ENCODE results near the gene SH3RF3.

Gene SH3RF3

GRCh38 chr2:109200616-109201464, 71.8 kb downstream of the SH3RF3 start:
- no peak for TF ChIP-seq POLR2AphosphoS5 (IDR thresholded peaks at IDR 0.05; ENCODE audit: low read depth, low read length)

GRCh38 chr2:109201465-109202327, 72.7 kb downstream of the SH3RF3 start:
- no peak for TF ChIP-seq TAF1 (IDR thresholded peaks at IDR 0.05; ENCODE audit: borderline replicate concordance, insufficient read depth, low read length)
- no peak for TF ChIP-seq SIN3A (IDR thresholded peaks at IDR 0.05; ENCODE audit: borderline replicate concordance, insufficient read depth, low read length)
- TF ChIP-seq POLR2AphosphoS5 (IDR thresholded peaks at IDR 0.05; ENCODE audit: low read depth, low read length), result no peak
- TF ChIP-seq REST (IDR thresholded peaks at IDR 0.05; ENCODE audit: insufficient read depth in 1 of 2, low read depth in 2 of 2, low read length in 2 of 2), result no peak
- TF ChIP-seq FOXP2 (optimal IDR thresholded peaks at IDR 0.05; ENCODE audit: borderline replicate concordance, extremely low read depth, extremely low read length, insufficient read depth), result no peak

GRCh38 chr2:109202486-109202885, 73.5 kb downstream of the SH3RF3 start:
- TF ChIP-seq FOXP2 (optimal IDR thresholded peaks at IDR 0.05; ENCODE audit: borderline replicate concordance, extremely low read depth, extremely low read length, insufficient read depth) (no peak), SIN3A (IDR thresholded peaks at IDR 0.05; ENCODE audit: borderline replicate concordance, insufficient read depth, low read length) (no peak), TAF1 (IDR thresholded peaks at IDR 0.05; ENCODE audit: borderline replicate concordance, insufficient read depth, low read length) (no peak), POLR2AphosphoS5 (IDR thresholded peaks at IDR 0.05; ENCODE audit: low read depth, low read length) (no peak), REST (IDR thresholded peaks at IDR 0.05; ENCODE audit: insufficient read depth in 1 of 2, low read depth in 2 of 2, low read length in 2 of 2) (no peak)

GRCh38 chr2:109203246-109204011, 74.4 kb downstream of the SH3RF3 start:
- TF ChIP-seq FOXP2 (optimal IDR thresholded peaks at IDR 0.05; ENCODE audit: borderline replicate concordance, extremely low read depth, extremely low read length, insufficient read depth) (no peak), REST (IDR thresholded peaks at IDR 0.05; ENCODE audit: insufficient read depth in 1 of 2, low read depth in 2 of 2, low read length in 2 of 2) (no peak), TAF1 (IDR thresholded peaks at IDR 0.05; ENCODE audit: borderline replicate concordance, insufficient read depth, low read length) (no peak), POLR2AphosphoS5 (IDR thresholded peaks at IDR 0.05; ENCODE audit: low read depth, low read length) (no peak), SIN3A (IDR thresholded peaks at IDR 0.05; ENCODE audit: borderline replicate concordance, insufficient read depth, low read length) (no peak)

- no peak for TF ChIP-seq SIN3A (IDR thresholded peaks at IDR 0.05; ENCODE audit: borderline replicate concordance, insufficient read depth, low read length)
- no peak for TF ChIP-seq POLR2AphosphoS5 (IDR thresholded peaks at IDR 0.05; ENCODE audit: low read depth, low read length)
- TF ChIP-seq TAF1 (IDR thresholded peaks at IDR 0.05; ENCODE audit: borderline replicate concordance, insufficient read depth, low read length), result no peak
- no peak for TF ChIP-seq FOXP2 (optimal IDR thresholded peaks at IDR 0.05; ENCODE audit: borderline replicate concordance, extremely low read depth, extremely low read length, insufficient read depth)
- TF ChIP-seq REST (IDR thresholded peaks at IDR 0.05; ENCODE audit: insufficient read depth in 1 of 2, low read depth in 2 of 2, low read length in 2 of 2), result no peak
Observed at GRCh38 chr2:109204412-109204811, 75.4 kb downstream of the SH3RF3 start.
